SK-N-SH (cell line): ENCODE results near the gene SHISA2. TPM values are rescaled to one million over a fixed set of nuclear protein-coding genes. Genes with fewer than 3 reads are reported as not detected.

Experiments used
- CTCF ChIA-PET: fragments of 300-600, 350-600 bp; formaldehyde crosslinking; extraction: SDS; loops from one replicate; lab custom pipeline; 2021; lab: Yijun Ruan, JAX
- POLR2A ChIA-PET: fragments of 350-600 bp; sonication (Branson Sonifier 250); formaldehyde crosslinking; extraction: SDS; loops from one replicate; lab custom pipeline; 2020; ENCODE audit warnings: antibody characterized with exemption, inconsistent platforms; lab: Yijun Ruan, JAX
- DNase-seq: peaks from one replicate; pipeline ENCODE4 v3.0.0; 2012
- H2AFZ ChIP-seq: fragments of 200-600 bp; sonication (generic); 2 replicates; pipeline ENCODE4 v1.8.1; 2016; ENCODE audit warnings: antibody characterized with exemption, mild to moderate bottlenecking, low read depth
- H3F3A ChIP-seq: fragments of 200-600 bp; sonication (generic); replicated peaks from 2 replicates; pipeline ENCODE3; 2016; ENCODE audit warnings: antibody characterized with exemption, mild to moderate bottlenecking; ENCODE audit not compliant: insufficient read depth
- H3K27ac ChIP-seq, 2 experiments: fragments of 200-500 bp in 1 of 2; fragments of 200-600 bp in 1 of 2; sonication (Bioruptor generic) in 1 of 2; sonication (generic), shearing (Covaris generic) in 1 of 2; 2 replicates each; pipeline versions ENCODE4 v1.5.1 to v1.6.1; 2014 to 2016; ENCODE audit warnings: low read depth in 2 of 2, inconsistent platforms in 1 of 2, low read length in 1 of 2, mild to moderate bottlenecking in 1 of 2, mixed read lengths in 1 of 2
- H3K27me3 ChIP-seq: fragments of 200-600 bp; sonication (generic), shearing (Covaris generic); 2 replicates; pipeline ENCODE4 v1.6.1; 2016; ENCODE audit warnings: mixed run types; ENCODE audit not compliant: insufficient read depth
- H3K36me3 ChIP-seq, 2 experiments: fragments of 200-500 bp in 1 of 2; fragments of 200-600 bp in 1 of 2; sonication (Bioruptor generic) in 1 of 2; sonication (generic) in 1 of 2; replicated peaks in 1 of 2; 2 replicates each; pipeline versions ENCODE3 to v1.5.1; 2014 to 2016; ENCODE audit warnings: low read length in 1 of 2, mild to moderate bottlenecking in 1 of 2; ENCODE audit not compliant: insufficient read depth in 2 of 2, control insufficient read depth in 1 of 2
- H3K4me1 ChIP-seq, 2 experiments: fragments of 200-500 bp in 1 of 2; fragments of 200-600 bp in 1 of 2; sonication (Bioruptor generic) in 1 of 2; sonication (generic), shearing (Covaris generic) in 1 of 2; 2 replicates each; pipeline versions ENCODE4 v1.5.1 to v1.6.1; 2014 to 2016; ENCODE audit warnings: low read depth in 1 of 2, low read length in 1 of 2, mixed run types in 1 of 2; ENCODE audit not compliant: insufficient read depth in 2 of 2, control insufficient read depth in 1 of 2
- H3K4me2 ChIP-seq: fragments of 200-600 bp; sonication (generic), shearing (Covaris generic); 2 replicates; pipeline ENCODE4 v1.6.1; 2017; ENCODE audit warnings: mixed run types
- H3K4me3 ChIP-seq, 2 experiments: fragments of 200-500 bp in 1 of 2; fragments of 200-600 bp in 1 of 2; sonication (Bioruptor generic) in 1 of 2; sonication (generic), shearing (Covaris generic) in 1 of 2; 2 replicates each; pipeline versions ENCODE4 v1.5.1 to v1.8.1; 2014 to 2016; ENCODE audit warnings: low read depth in 2 of 2, inconsistent platforms in 1 of 2, low read length in 1 of 2, mild to moderate bottlenecking in 1 of 2, mixed read lengths in 1 of 2, moderate library complexity in 1 of 2
- H3K79me2 ChIP-seq: fragments of 200-600 bp; sonication (generic); 2 replicates; pipeline ENCODE4 v1.8.1; 2017; ENCODE audit warnings: mild to moderate bottlenecking; ENCODE audit not compliant: insufficient read depth
- H3K9ac ChIP-seq: fragments of 200-600 bp; sonication (generic); 2 replicates; pipeline ENCODE4 v1.6.1; 2017; ENCODE audit warnings: mixed run types
- H3K9me2 ChIP-seq: fragments of 200-600 bp; sonication (generic); 2 replicates; pipeline ENCODE4 v1.6.1; 2017; ENCODE audit warnings: mixed run types
- H3K9me3 ChIP-seq: fragments of 200-600 bp; sonication (generic); 2 replicates; pipeline ENCODE4 v1.6.1; 2017; ENCODE audit warnings: mixed run types, mild to moderate bottlenecking, moderate library complexity
- H4K20me1 ChIP-seq: fragments of 200-600 bp; sonication (generic); 2 replicates; pipeline ENCODE4 v1.6.1; 2017; ENCODE audit warnings: mild to moderate bottlenecking, mixed run types; ENCODE audit not compliant: insufficient read depth
- FOSL2 ChIP-seq: IDR thresholded peaks from 2 replicates; pipeline ENCODE4 v1.4.0; 2012; ENCODE audit warnings: low read depth, mild to moderate bottlenecking, moderate library complexity, borderline replicate concordance
- GABPA ChIP-seq: IDR thresholded peaks from 2 replicates; pipeline ENCODE4 v1.4.0; 2012; ENCODE audit warnings: low read depth, mild to moderate bottlenecking
- IRF3 ChIP-seq: fragments of 150-350 bp; IDR thresholded peaks from 2 replicates; pipeline ENCODE4 v1.6.1; 2016; ENCODE audit warnings: mild to moderate bottlenecking, low read depth, low read length
- JUND ChIP-seq: IDR thresholded peaks from 2 replicates; pipeline ENCODE4 v1.4.0; 2012
- MAX ChIP-seq: IDR thresholded peaks from 2 replicates; pipeline ENCODE4 v1.4.0; 2012; ENCODE audit warnings: low read depth
- NRF1 ChIP-seq: IDR thresholded peaks from 2 replicates; pipeline ENCODE4 v1.6.1; 2012; ENCODE audit warnings: low read depth, mild to moderate bottlenecking, low read length
- PBX3 ChIP-seq: IDR thresholded peaks from 2 replicates; pipeline ENCODE4; 2012
- POLR2AphosphoS5 ChIP-seq: IDR thresholded peaks from 2 replicates; pipeline ENCODE4 v1.6.1; 2012; ENCODE audit warnings: low read depth, low read length
- RAD21 ChIP-seq: IDR thresholded peaks from 2 replicates; pipeline ENCODE4 v1.6.1; 2012; ENCODE audit warnings: mild to moderate bottlenecking, low read length
- RCOR1 ChIP-seq: fragments of 150-350 bp; IDR thresholded peaks from 2 replicates; pipeline ENCODE4 v1.6.1; 2017; ENCODE audit warnings: antibody characterized with exemption, low read length
- RFX5 ChIP-seq: IDR thresholded peaks from 2 replicates; pipeline ENCODE4 v1.6.1; 2012; ENCODE audit warnings: mild to moderate bottlenecking, improper control_type of control experiment, low read length
- SIN3A ChIP-seq: IDR thresholded peaks from 2 replicates; pipeline ENCODE4 v1.6.1; 2012; ENCODE audit warnings: low read depth, mild to moderate bottlenecking, low read length, moderate library complexity, borderline replicate concordance
- SMC3 ChIP-seq: IDR thresholded peaks from 2 replicates; pipeline ENCODE4 v1.6.1; 2012; ENCODE audit warnings: low read depth, low read length, improper control_type of control experiment
- TAF1 ChIP-seq: IDR thresholded peaks from 2 replicates; pipeline ENCODE4 v1.6.1; 2012; ENCODE audit warnings: low read depth, mild to moderate bottlenecking, low read length, moderate library complexity, borderline replicate concordance
- TCF12 ChIP-seq: IDR thresholded peaks from 2 replicates; pipeline ENCODE4 v1.4.0; 2012
- YY1 ChIP-seq: IDR thresholded peaks from 2 replicates; pipeline ENCODE4 v1.4.0; 2012; ENCODE audit warnings: low read depth, mild to moderate bottlenecking
- ZBTB33 ChIP-seq: IDR thresholded peaks from 2 replicates; pipeline ENCODE4 v1.4.0; 2012; ENCODE audit warnings: low read depth, borderline replicate concordance
- WGBS: methylation state at CpG from one replicate; pipeline ENCODE4 v1.1.6; 2017; ENCODE audit warnings: low lambda C conversion rate; 5-methylcytosine and 5-hydroxymethylcytosine counted together
- polyA plus RNA-seq, 3 experiments: library from polyadenylated mRNA; depleted of rRNA; stranded (reverse); fragments of >200 nt; gene quantifications; 2 replicates each; pipeline ENCODE4 v1.2.3, GENCODE V29; 2012

SHISA2 gene
- polyA plus RNA-seq, 1 of the 3 experiments (the other 2 are of a cell fraction): not detected

GRCh38 chr13:26053418-26053980, 1.7 kb upstream of the SHISA2 start:
- Histone ChIP-seq H3K36me3 (no peaks in the 10 kb centered on the region), H3K4me1 (no peaks in the 10 kb centered on the region; a peak in 1 of 4 replicates), H3K4me2 (no peak overlapping the region), H3K9ac (no peak overlapping the region), H3K79me2 (no peaks in the 10 kb centered on the region), H3K27ac (no peak overlapping the region), H4K20me1 (no peaks in the 10 kb centered on the region), H3K27me3 (peaks cover 42% of the 10 kb centered on the region), H3K9me3 (no peaks in the 10 kb centered on the region), H3K9me2 (no peaks in the 10 kb centered on the region), H2AFZ (no peak overlapping the region), H3F3A (no peaks in the 10 kb centered on the region), H3K4me3 (no peak overlapping the region)
- WGBS: 69% methylated on average over 6 of the region's 6 CpGs
- TF ChIP-seq JUND (no peak), NRF1 (no peak), TAF1 (no peak), RCOR1 (no peak), MAX (no peak), YY1 (no peak), TCF12 (no peak), POLR2AphosphoS5 (no peak), IRF3 (no peak), ZBTB33 (no peak), SMC3 (no peak), PBX3 (no peak), FOSL2 (no peak), RAD21 (no peak), GABPA (no peak), SIN3A (no peak), RFX5 (no peak)
- POLR2A ChIA-PET: no interaction called here
- CTCF ChIA-PET: interaction anchor here (0.7 to 1.0 kb wide), 3 partner anchors 10 to 479 kb away, joined by 3 to 4 read pairs (median 3); no protein-coding TSS in a partner anchor
- DNase-seq: no peak
